ENCODE measurements around the gene NELL1.
"Not testable (repeated sequence)": the region's sequence is repeated elsewhere in the genome, so short reads cannot be mapped to it uniquely, and the experiment has no call there.

NELL1 gene

GRCh38 chr11:21133722-21134121, 464.3 kb downstream of the NELL1 start:
- H4K5ac ChIP-seq (ENCODE audit: low read length), result no peak overlapping the region
- H3K79me2 ChIP-seq (ENCODE audit: control insufficient read depth, insufficient read depth, low read length), result no peaks in the 10 kb centered on the region
- no peak overlapping the region for H2BK5ac ChIP-seq (ENCODE audit: low read length)
- no peak overlapping the region for H3K18ac ChIP-seq (ENCODE audit: low read length)
- no peaks in the 10 kb centered on the region for H3K27me3 ChIP-seq (ENCODE audit: insufficient read depth, low read length, poor library complexity)
- no peak overlapping the region for H3K56ac ChIP-seq (ENCODE audit: low read length)
- H2AK5ac ChIP-seq (ENCODE audit: low read length), result no peak overlapping the region
- DNase-seq, result no peak
- WGBS (ENCODE audit: extremely low coverage, insufficient coverage, low lambda C conversion rate), result no CpG with 5 or more reads among the region's 6 CpGs
- no peak overlapping the region for H2BK120ac ChIP-seq (ENCODE audit: low read depth, low read length)
- no peak overlapping the region for H2BK15ac ChIP-seq (replicated peaks; ENCODE audit: low read depth)
- H3K27ac ChIP-seq (ENCODE audit: low read depth, low read length), result no peak overlapping the region
- H3K4me2 ChIP-seq (ENCODE audit: low read length), result no peak overlapping the region
- H3K36me3 ChIP-seq (ENCODE audit: control insufficient read depth, insufficient read depth, low read length), result no peaks in the 10 kb centered on the region
- no peak overlapping the region for H3K4me3 ChIP-seq (ENCODE audit: low read length)
- no peaks in the 10 kb centered on the region for H3K4me1 ChIP-seq (ENCODE audit: control insufficient read depth, low read depth, low read length)
- no peak overlapping the region for H3K23ac ChIP-seq (ENCODE audit: low read length)
- H4K8ac ChIP-seq (ENCODE audit: low read depth, low read length), result no peak overlapping the region
- H3K9ac ChIP-seq (ENCODE audit: low read length), result no peak overlapping the region
- no peaks in the 10 kb centered on the region for H3K79me1 ChIP-seq (ENCODE audit: low read length)
- no peak overlapping the region for H3K4ac ChIP-seq (ENCODE audit: low read depth, low read length)

- Histone ChIP-seq H3K9ac (ENCODE audit: low read length) (no peak overlapping the region), H3K36me3 (ENCODE audit: control insufficient read depth, insufficient read depth, low read length) (no peaks in the 10 kb centered on the region), H3K79me1 (ENCODE audit: low read length) (no peaks in the 10 kb centered on the region), H3K27me3 (ENCODE audit: insufficient read depth, low read length, poor library complexity) (no peaks in the 10 kb centered on the region), H2BK15ac (replicated peaks; ENCODE audit: low read depth) (no peak overlapping the region), H3K4me3 (ENCODE audit: low read length) (no peak overlapping the region), H3K4ac (ENCODE audit: low read depth, low read length) (no peak overlapping the region), H3K79me2 (ENCODE audit: control insufficient read depth, insufficient read depth, low read length) (no peaks in the 10 kb centered on the region), H2BK120ac (ENCODE audit: low read depth, low read length) (no peak overlapping the region), H2BK5ac (ENCODE audit: low read length) (no peak overlapping the region), H4K8ac (ENCODE audit: low read depth, low read length) (no peak overlapping the region), H2AK5ac (ENCODE audit: low read length) (no peak overlapping the region), H3K4me2 (ENCODE audit: low read length) (no peak overlapping the region), H3K18ac (ENCODE audit: low read length) (no peak overlapping the region), H3K4me1 (ENCODE audit: control insufficient read depth, low read depth, low read length) (no peaks in the 10 kb centered on the region), H3K23ac (ENCODE audit: low read length) (no peak overlapping the region), H4K5ac (ENCODE audit: low read length) (no peak overlapping the region), H3K56ac (ENCODE audit: low read length) (no peak overlapping the region), H3K27ac (ENCODE audit: low read depth, low read length) (no peak overlapping the region)
- no peak for DNase-seq
- WGBS (ENCODE audit: extremely low coverage, insufficient coverage, low lambda C conversion rate), result no CpG with 5 or more reads among the region's 6 CpGs
Measured at GRCh38 chr11:21137803-21138202, 468.4 kb downstream of the NELL1 start.

- not testable (repeated sequence) for H3K4me1 ChIP-seq (ENCODE audit: control insufficient read depth, low read depth, low read length); DNase-seq; H3K56ac ChIP-seq (ENCODE audit: low read length); H3K4ac ChIP-seq (ENCODE audit: low read depth, low read length); H2AK5ac ChIP-seq (ENCODE audit: low read length); H3K4me2 ChIP-seq (ENCODE audit: low read length); H3K4me3 ChIP-seq (ENCODE audit: low read length); H4K8ac ChIP-seq (ENCODE audit: low read depth, low read length); H3K27me3 ChIP-seq (ENCODE audit: insufficient read depth, low read length, poor library complexity); H4K5ac ChIP-seq (ENCODE audit: low read length); H3K18ac ChIP-seq (ENCODE audit: low read length); H3K79me1 ChIP-seq (ENCODE audit: low read length); H3K79me2 ChIP-seq (ENCODE audit: control insufficient read depth, insufficient read depth, low read length); H2BK120ac ChIP-seq (ENCODE audit: low read depth, low read length); H3K36me3 ChIP-seq (ENCODE audit: control insufficient read depth, insufficient read depth, low read length); H2BK15ac ChIP-seq (replicated peaks; ENCODE audit: low read depth); H3K23ac ChIP-seq (ENCODE audit: low read length); H2BK5ac ChIP-seq (ENCODE audit: low read length); H3K9ac ChIP-seq (ENCODE audit: low read length); H3K27ac ChIP-seq (ENCODE audit: low read depth, low read length)
- no CpG with 5 or more reads among the region's 4 CpGs for WGBS (ENCODE audit: extremely low coverage, insufficient coverage, low lambda C conversion rate)
Measured at GRCh38 chr11:21141557-21141956, 472.2 kb downstream of the NELL1 start.

- H3K36me3 ChIP-seq (ENCODE audit: control insufficient read depth, insufficient read depth, low read length), result no peaks in the 10 kb centered on the region
- no peak overlapping the region for H2AK5ac ChIP-seq (ENCODE audit: low read length)
- no peak overlapping the region for H3K18ac ChIP-seq (ENCODE audit: low read length)
- no peak overlapping the region for H3K27ac ChIP-seq (ENCODE audit: low read depth, low read length)
- no peak overlapping the region for H3K4me2 ChIP-seq (ENCODE audit: low read length)
- no peak overlapping the region for H2BK15ac ChIP-seq (replicated peaks; ENCODE audit: low read depth)
- no peak overlapping the region for H3K4ac ChIP-seq (ENCODE audit: low read depth, low read length)
- no peak overlapping the region for H3K23ac ChIP-seq (ENCODE audit: low read length)
- H3K9ac ChIP-seq (ENCODE audit: low read length), result no peak overlapping the region
- no peak overlapping the region for H2BK120ac ChIP-seq (ENCODE audit: low read depth, low read length)
- no peaks in the 10 kb centered on the region for H3K79me2 ChIP-seq (ENCODE audit: control insufficient read depth, insufficient read depth, low read length)
- no peak overlapping the region for H3K56ac ChIP-seq (ENCODE audit: low read length)
- no peak overlapping the region for H4K8ac ChIP-seq (ENCODE audit: low read depth, low read length)
- no CpG with 5 or more reads among the region's 2 CpGs for WGBS (ENCODE audit: extremely low coverage, insufficient coverage, low lambda C conversion rate)
- no peak overlapping the region for H2BK5ac ChIP-seq (ENCODE audit: low read length)
- no peaks in the 10 kb centered on the region for H3K79me1 ChIP-seq (ENCODE audit: low read length)
- no peak overlapping the region for H4K5ac ChIP-seq (ENCODE audit: low read length)
- no peaks in the 10 kb centered on the region for H3K4me1 ChIP-seq (ENCODE audit: control insufficient read depth, low read depth, low read length)
- DNase-seq, result peak; percentile 75
- H3K27me3 ChIP-seq (ENCODE audit: insufficient read depth, low read length, poor library complexity), result no peaks in the 10 kb centered on the region
- H3K4me3 ChIP-seq (ENCODE audit: low read length), result no peak overlapping the region
Measured at GRCh38 chr11:21142007-21142406, 472.6 kb downstream of the NELL1 start.

- Histone ChIP-seq H2BK120ac (ENCODE audit: low read depth, low read length) (no peak overlapping the region), H4K8ac (ENCODE audit: low read depth, low read length) (no peak overlapping the region), H3K27ac (ENCODE audit: low read depth, low read length) (no peak overlapping the region), H3K79me2 (ENCODE audit: control insufficient read depth, insufficient read depth, low read length) (no peaks in the 10 kb centered on the region), H2BK5ac (ENCODE audit: low read length) (no peak overlapping the region), H3K4me2 (ENCODE audit: low read length) (no peak overlapping the region), H2BK15ac (replicated peaks; ENCODE audit: low read depth) (no peak overlapping the region), H3K27me3 (ENCODE audit: insufficient read depth, low read length, poor library complexity) (no peaks in the 10 kb centered on the region), H3K4me3 (ENCODE audit: low read length) (no peak overlapping the region), H2AK5ac (ENCODE audit: low read length) (no peak overlapping the region), H3K9ac (ENCODE audit: low read length) (no peak overlapping the region), H3K4me1 (ENCODE audit: control insufficient read depth, low read depth, low read length) (no peaks in the 10 kb centered on the region), H3K23ac (ENCODE audit: low read length) (no peak overlapping the region), H3K56ac (ENCODE audit: low read length) (no peak overlapping the region), H4K5ac (ENCODE audit: low read length) (no peak overlapping the region), H3K4ac (ENCODE audit: low read depth, low read length) (no peak overlapping the region), H3K36me3 (ENCODE audit: control insufficient read depth, insufficient read depth, low read length) (no peaks in the 10 kb centered on the region), H3K18ac (ENCODE audit: low read length) (no peak overlapping the region), H3K79me1 (ENCODE audit: low read length) (no peaks in the 10 kb centered on the region)
- WGBS (ENCODE audit: extremely low coverage, insufficient coverage, low lambda C conversion rate), result no CpG with 5 or more reads among the region's 2 CpGs
- DNase-seq, result peak; percentile 40
Measured at GRCh38 chr11:21144531-21144930, 475.1 kb downstream of the NELL1 start.

- WGBS (ENCODE audit: extremely low coverage, insufficient coverage, low lambda C conversion rate), result no CpG with 5 or more reads among the region's 3 CpGs
- H4K8ac ChIP-seq (ENCODE audit: low read depth, low read length), result no peak overlapping the region
Measured at GRCh38 chr11:21148376-21148775, 479.0 kb downstream of the NELL1 start.

More at GRCh38 chr11:21148376-21148775, 479.0 kb downstream of the NELL1 start:
- Histone ChIP-seq H2BK5ac (ENCODE audit: low read length) (no peak overlapping the region), H3K56ac (ENCODE audit: low read length) (no peak overlapping the region), H4K5ac (ENCODE audit: low read length) (no peak overlapping the region), H3K79me2 (ENCODE audit: control insufficient read depth, insufficient read depth, low read length) (no peaks in the 10 kb centered on the region), H3K18ac (ENCODE audit: low read length) (no peak overlapping the region), H3K23ac (ENCODE audit: low read length) (no peak overlapping the region), H3K27me3 (ENCODE audit: insufficient read depth, low read length, poor library complexity) (no peaks in the 10 kb centered on the region), H3K79me1 (ENCODE audit: low read length) (no peaks in the 10 kb centered on the region), H3K36me3 (ENCODE audit: control insufficient read depth, insufficient read depth, low read length) (no peaks in the 10 kb centered on the region), H3K4me1 (ENCODE audit: control insufficient read depth, low read depth, low read length) (no peaks in the 10 kb centered on the region), H3K4me3 (ENCODE audit: low read length) (no peak overlapping the region), H2BK120ac (ENCODE audit: low read depth, low read length) (no peak overlapping the region), H3K9ac (ENCODE audit: low read length) (no peak overlapping the region), H2BK15ac (replicated peaks; ENCODE audit: low read depth) (no peak overlapping the region), H3K4ac (ENCODE audit: low read depth, low read length) (no peak overlapping the region), H2AK5ac (ENCODE audit: low read length) (no peak overlapping the region), H3K4me2 (ENCODE audit: low read length) (no peak overlapping the region), H3K27ac (ENCODE audit: low read depth, low read length) (no peak overlapping the region)
- DNase-seq, result no peak
